Stimulated activated CD4-positive, alpha-beta T cell treated with anti-CD3 and anti-CD28 coated beads, Interleukin-1b, Interleukin-23, amount 100 ng/mL, for 1 hour (primary cell): ENCODE data around the gene KRTAP10-8.
"Not testable (repeated sequence)": the region's sequence is repeated elsewhere in the genome, so short reads cannot be mapped to it uniquely, and the experiment has no call there.

Experiments
- DNase-seq, 2 donors: peaks; one replicate each; pipeline ENCODE4 v3.0.0-alpha.2; 2020; ENCODE audit warnings: low read depth in 2 of 2

The KRTAP10-8 gene

GRCh38 chr21:44612029-44612486 is at the start of gene KRTAP10-8:
TSS of gene KRTAP10-8 (plus strand) at chr21:44612079. CDS start at chr21:44612101, 22 bp downstream.
- DNase-seq: no peak

- DNase-seq: no peak
These were observed 47.8 kb upstream of the KRTAP10-8 start for GRCh38 chr21:44564099-44564498.

GRCh38 chr21:44564886-44565598 is 46.8 kb upstream of the KRTAP10-8 start:
- no peak for DNase-seq

- DNase-seq: no peak
These were observed 45.5 kb upstream of the KRTAP10-8 start for GRCh38 chr21:44566403-44566802.

- DNase-seq: no peak
These were observed 44.3 kb upstream of the KRTAP10-8 start for GRCh38 chr21:44567481-44568171.

- no peak for DNase-seq
These were observed 43.6 kb upstream of the KRTAP10-8 start for GRCh38 chr21:44568261-44568660.

- DNase-seq: no peak
These were observed 43.0 kb upstream of the KRTAP10-8 start for GRCh38 chr21:44568667-44569556.

- DNase-seq: no peak
These were observed 41.9 kb upstream of the KRTAP10-8 start for GRCh38 chr21:44569861-44570517.

- DNase-seq: no peak
These were observed 40.6 kb upstream of the KRTAP10-8 start for GRCh38 chr21:44571296-44571695.

GRCh38 chr21:44571844-44572782 is 39.8 kb upstream of the KRTAP10-8 start:
- no peak for DNase-seq

- no peak for DNase-seq
These were observed 38.8 kb upstream of the KRTAP10-8 start for GRCh38 chr21:44572959-44573583.

GRCh38 chr21:44573630-44574456 is 38.0 kb upstream of the KRTAP10-8 start, which contains the start of gene KRTAP10-4:
TSS of gene KRTAP10-4 (plus strand) at chr21:44573729. CDS start at chr21:44573759, 30 bp downstream.
- DNase-seq: not testable (repeated sequence)

GRCh38 chr21:44574457-44575306 is 37.2 kb upstream of the KRTAP10-8 start:
- DNase-seq: no peak

GRCh38 chr21:44575307-44576024 is 36.4 kb upstream of the KRTAP10-8 start:
- DNase-seq: no peak

- DNase-seq: no peak
These were observed 35.9 kb upstream of the KRTAP10-8 start for GRCh38 chr21:44576025-44576420.

GRCh38 chr21:44578371-44579055 is 33.4 kb upstream of the KRTAP10-8 start:
- DNase-seq: no peak
